Neural cell (in vitro differentiated cells): ENCODE data around the gene FAM118A. TPM values are rescaled to one million over a fixed set of nuclear protein-coding genes. Genes with fewer than 3 reads are reported as not detected.

Source experiments
- H2AFZ ChIP-seq: fragments of 200-600, 300-800 bp; sonication (generic), shearing (Covaris generic); 2 replicates; pipeline ENCODE4 v1.6.0; 2014; ENCODE audit warnings: low read depth, mild to moderate bottlenecking, antibody characterized with exemption, low read length, moderate library complexity
- H3F3A ChIP-seq: fragments of 200-600 bp; shearing (Covaris generic); 2 replicates; pipeline ENCODE4 v1.6.1; 2016; ENCODE audit warnings: mild to moderate bottlenecking, moderate library complexity, mixed read lengths, antibody characterized with exemption, low read length; ENCODE audit not compliant: insufficient read depth, poor library complexity, severe bottlenecking
- H3K27ac ChIP-seq: fragments of 200-600, 300-800 bp; sonication (generic), shearing (Covaris generic); 2 replicates; pipeline ENCODE4 v1.5.1; 2014; ENCODE audit warnings: mild to moderate bottlenecking, low read length, moderate library complexity
- H3K27me3 ChIP-seq: fragments of 300-800, 200-600 bp; sonication (generic), shearing (Covaris generic); 2 replicates; pipeline ENCODE4 v1.6.0; 2014; ENCODE audit warnings: mild to moderate bottlenecking, low read depth, low read length, moderate library complexity; ENCODE audit not compliant: insufficient read depth
- H3K36me3 ChIP-seq: fragments of 300-800, 200-600 bp; sonication (generic), shearing (Covaris generic); 2 replicates; pipeline ENCODE4 v1.5.1; 2014; ENCODE audit warnings: mild to moderate bottlenecking, antibody characterized with exemption, low read length, moderate library complexity; ENCODE audit not compliant: insufficient read depth
- H3K4me2 ChIP-seq: fragments of 300-800, 200-600 bp; sonication (generic), shearing (Covaris generic); 2 replicates; pipeline ENCODE4 v1.6.0; 2014; ENCODE audit warnings: mild to moderate bottlenecking, low read length
- H3K4me3 ChIP-seq: fragments of 300-800, 200-600 bp; sonication (generic), shearing (Covaris generic); 2 replicates; pipeline ENCODE4 v1.5.1; 2014; ENCODE audit warnings: mild to moderate bottlenecking, low read length, moderate library complexity
- H3K79me2 ChIP-seq: fragments of 200-600 bp; shearing (Covaris generic); replicated peaks from 2 replicates; pipeline ENCODE4 v1.6.0; 2014; ENCODE audit warnings: mild to moderate bottlenecking, low read length, moderate library complexity; ENCODE audit not compliant: insufficient read depth
- H3K9ac ChIP-seq: fragments of 300-800, 200-600 bp; sonication (generic), shearing (Covaris generic); 2 replicates; pipeline ENCODE4 v1.6.1; 2016; ENCODE audit warnings: mild to moderate bottlenecking, low read length, mixed read lengths
- H3K9me2 ChIP-seq: fragments of 200-600 bp; shearing (Covaris generic); 2 replicates; pipeline ENCODE4 v1.6.1; 2016; ENCODE audit warnings: mild to moderate bottlenecking, low read length, mixed read lengths; ENCODE audit not compliant: insufficient read depth
- H3K9me3 ChIP-seq: fragments of 200-600, 300-800 bp; sonication (generic), shearing (Covaris generic); 2 replicates; pipeline ENCODE4 v1.6.1; 2016; ENCODE audit warnings: mild to moderate bottlenecking, mixed run types, low read length, moderate library complexity, mixed read lengths
- H4K20me1 ChIP-seq: fragments of 200-600 bp; shearing (Covaris generic); 2 replicates; pipeline ENCODE4 v1.6.1; 2016; ENCODE audit warnings: mild to moderate bottlenecking, mixed run types; ENCODE audit not compliant: insufficient read depth
- CTCF ChIP-seq: fragments of 450-650 bp; IDR thresholded peaks from 2 replicates; pipeline ENCODE4 v1.5.1; 2014; ENCODE audit warnings: antibody characterized with exemption, mild to moderate bottlenecking, moderate library complexity; ENCODE audit not compliant: poor library complexity, severe bottlenecking
- EP300 ChIP-seq: fragments of 450-650 bp; conservative IDR thresholded peaks from 2 replicates; pipeline ENCODE4 v1.6.1; 2014; ENCODE audit warnings: antibody characterized with exemption, mild to moderate bottlenecking, moderate library complexity; ENCODE audit not compliant: poor library complexity, severe bottlenecking
- EZH2 ChIP-seq: fragments of 200-600, 300-800 bp; shearing (Covaris generic), sonication (generic); IDR thresholded peaks from 2 replicates; pipeline ENCODE4 v1.6.1; 2014; ENCODE audit warnings: antibody characterized with exemption, low read length, borderline replicate concordance, mild to moderate bottlenecking; ENCODE audit not compliant: insufficient read depth, poor library complexity, severe bottlenecking
- MXI1 ChIP-seq: fragments of 450-650 bp; conservative IDR thresholded peaks from 2 replicates; pipeline ENCODE4 v1.6.1; 2014; ENCODE audit warnings: antibody characterized with exemption, mild to moderate bottlenecking; ENCODE audit not compliant: poor library complexity, severe bottlenecking
- POLR2AphosphoS5 ChIP-seq: IDR thresholded peaks from 2 replicates; pipeline ENCODE4 v1.6.1; 2012
- RAD21 ChIP-seq: fragments of 450-650 bp; conservative IDR thresholded peaks from 2 replicates; pipeline ENCODE4 v1.6.1; 2014; ENCODE audit warnings: antibody characterized with exemption, mild to moderate bottlenecking, moderate library complexity
- REST ChIP-seq: IDR thresholded peaks from 2 replicates; pipeline ENCODE4 v1.6.1; 2012; ENCODE audit warnings: borderline replicate concordance
- SMC3 ChIP-seq: fragments of 450-650 bp; conservative IDR thresholded peaks from 2 replicates; pipeline ENCODE4 v1.6.1; 2014; ENCODE audit warnings: antibody characterized with exemption, mild to moderate bottlenecking, moderate library complexity; ENCODE audit not compliant: poor library complexity
- TAF1 ChIP-seq: IDR thresholded peaks from 2 replicates; pipeline ENCODE4 v1.6.1; 2012; ENCODE audit warnings: low read depth
- polyA plus RNA-seq: library from polyadenylated mRNA; depleted of rRNA; stranded (reverse); fragments of >200 nt; gene quantifications from 2 replicates; pipeline ENCODE4 v1.2.3, GENCODE V29; 2014

The FAM118A gene
- polyA plus RNA-seq, 1 donor from 2014 or later, result 9.6 TPM

- H3F3A ChIP-seq, result no peaks in the 10 kb centered on the region
- no peaks in the 10 kb centered on the region for H3K9me2 ChIP-seq
- no peak overlapping the region for H3K4me3 ChIP-seq
- H3K27ac ChIP-seq, result no peak overlapping the region
- H4K20me1 ChIP-seq, result no peaks in the 10 kb centered on the region
- H3K9ac ChIP-seq, result no peak overlapping the region
- no peak for TF ChIP-seq MXI1
- no peak for TF ChIP-seq TAF1
- no peak for TF ChIP-seq EZH2
- TF ChIP-seq CTCF, result no peak
- no peaks in the 10 kb centered on the region for H3K27me3 ChIP-seq
- no peak overlapping the region for H2AFZ ChIP-seq
- H3K36me3 ChIP-seq, result no peaks in the 10 kb centered on the region
- H3K79me2 ChIP-seq, result no peaks in the 10 kb centered on the region
- no peak overlapping the region for H3K4me2 ChIP-seq
- H3K9me3 ChIP-seq, result no peaks in the 10 kb centered on the region
Observed at GRCh38 chr22:45320357-45320976, 10.7 kb downstream of the FAM118A start.

- Histone ChIP-seq H3K36me3 (no peaks in the 10 kb centered on the region), H3K4me3 (no peak overlapping the region), H2AFZ (no peak overlapping the region), H3K9me2 (no peaks in the 10 kb centered on the region), H3K9ac (no peak overlapping the region), H3K4me2 (no peak overlapping the region), H3K9me3 (no peaks in the 10 kb centered on the region), H3K79me2 (no peaks in the 10 kb centered on the region), H3K27me3 (no peaks in the 10 kb centered on the region), H3K27ac (no peak overlapping the region), H4K20me1 (no peaks in the 10 kb centered on the region), H3F3A (no peaks in the 10 kb centered on the region)
- TF ChIP-seq RAD21 (no peak), MXI1 (no peak), EP300 (no peak), POLR2AphosphoS5 (no peak), TAF1 (no peak), SMC3 (no peak), REST (no peak), EZH2 (no peak)
Observed at GRCh38 chr22:45321827-45322226, 12.1 kb downstream of the FAM118A start.
